GM12891 (cell line): ENCODE measurements around the gene TSC1.

Experiments
- DNase-seq: peaks from one replicate; pipeline ENCODE4 v3.0.0; 2011; ENCODE audit warnings: low spot score; ENCODE audit not compliant: insufficient read length
- FAIRE-seq: peaks from 2 replicates; lab custom pipeline; 2011; peaks lifted over from hg19 to GRCh38; lab: Jason Lieb, UNC
- PAX5 ChIP-seq: IDR thresholded peaks from 2 replicates; pipeline ENCODE4 v1.6.1; 2011; ENCODE audit warnings: low read length, moderate library complexity, mild to moderate bottlenecking; ENCODE audit not compliant: insufficient read depth, severe bottlenecking
- POLR2A ChIP-seq: IDR thresholded peaks from 2 replicates; pipeline ENCODE4 v1.6.1; 2011; ENCODE audit warnings: low read depth, low read length, control low read depth
- POLR2AphosphoS5 ChIP-seq: IDR thresholded peaks from 2 replicates; pipeline ENCODE4 v1.6.1; 2011; ENCODE audit warnings: low read depth, low read length, control low read depth
- POU2F2 ChIP-seq: IDR thresholded peaks from 2 replicates; pipeline ENCODE4 v1.6.1; 2011; ENCODE audit warnings: low read depth, mild to moderate bottlenecking, control low read depth, low read length, moderate library complexity
- SPI1 ChIP-seq: IDR thresholded peaks from 2 replicates; pipeline ENCODE4 v1.6.1; 2011; ENCODE audit warnings: low read depth, low read length, control low read depth
- TAF1 ChIP-seq: IDR thresholded peaks from 2 replicates; pipeline ENCODE4 v1.6.1; 2011; ENCODE audit warnings: low read depth, low read length, control low read depth

Gene TSC1

GRCh38 chr9:132892400-132892799 lies 52.0 kb downstream of the TSC1 start:
- TF ChIP-seq POLR2A (no peak), POLR2AphosphoS5 (no peak), SPI1 (no peak), TAF1 (no peak), POU2F2 (no peak), PAX5 (no peak)
- FAIRE-seq (no peak), DNase-seq (no peak)

GRCh38 chr9:132888151-132888550 lies 56.3 kb downstream of the TSC1 start:
- FAIRE-seq, result no peak
- TF ChIP-seq PAX5 (no peak), TAF1 (no peak), POU2F2 (no peak), POLR2A (no peak), POLR2AphosphoS5 (no peak), SPI1 (no peak)
- no peak for DNase-seq

GRCh38 chr9:132887181-132888120 lies 57.0 kb downstream of the TSC1 start:
- TF ChIP-seq SPI1, result no peak
- TF ChIP-seq POLR2AphosphoS5, result no peak
- TF ChIP-seq POLR2A, result no peak
- no peak for TF ChIP-seq TAF1
- no peak for TF ChIP-seq POU2F2
- no peak for TF ChIP-seq PAX5
- FAIRE-seq (no peak), DNase-seq (no peak)

- DNase-seq (no peak), FAIRE-seq (no peak)
- TF ChIP-seq POLR2A, result no peak
- no peak for TF ChIP-seq POLR2AphosphoS5
- no peak for TF ChIP-seq TAF1
- no peak for TF ChIP-seq PAX5
- TF ChIP-seq POU2F2, result no peak
- TF ChIP-seq SPI1, result no peak
These were observed 58.1 kb downstream of the TSC1 start for GRCh38 chr9:132886334-132886725.

- no peak for TF ChIP-seq SPI1
- no peak for TF ChIP-seq PAX5
- TF ChIP-seq POLR2A, result no peak
- FAIRE-seq (no peak), DNase-seq (no peak)
These were observed 58.6 kb downstream of the TSC1 start for GRCh38 chr9:132885720-132886333.

- FAIRE-seq, result no peak
- TF ChIP-seq SPI1 (no peak), POU2F2 (no peak), POLR2AphosphoS5 (no peak), PAX5 (no peak), TAF1 (no peak), POLR2A (no peak)
- no peak for DNase-seq
These were observed 60.8 kb downstream of the TSC1 start for GRCh38 chr9:132883349-132884294.

GRCh38 chr9:132882616-132883015 lies 61.8 kb downstream of the TSC1 start:
- FAIRE-seq (no peak), DNase-seq (no peak)
- no peak for TF ChIP-seq SPI1
- TF ChIP-seq PAX5, result no peak

GRCh38 chr9:132881826-132882225 lies 62.6 kb downstream of the TSC1 start:
- FAIRE-seq, result no peak
- TF ChIP-seq TAF1 (no peak), PAX5 (no peak), POU2F2 (no peak), POLR2AphosphoS5 (no peak), SPI1 (no peak), POLR2A (no peak)
- DNase-seq, result no peak

- FAIRE-seq (no peak), DNase-seq (no peak)
- TF ChIP-seq PAX5, result no peak
- no peak for TF ChIP-seq TAF1
- TF ChIP-seq SPI1, result no peak
- TF ChIP-seq POU2F2, result no peak
- no peak for TF ChIP-seq POLR2A
- no peak for TF ChIP-seq POLR2AphosphoS5
These were observed 64.1 kb downstream of the TSC1 start for GRCh38 chr9:132880324-132880661.
